Stimulated activated CD8-positive, alpha-beta memory T cell treated with anti-CD3 and anti-CD28 coated beads, Interleukin-12 subunit alpha, Interleukin-12 subunit beta, amount 100 ng/mL, for 4 hours (primary cell): ENCODE data around the gene EPC1.
A peak's percentile ranks its signal among the peaks of the same experiment; 100 is the strongest.
"Not testable (repeated sequence)": the region's sequence is repeated elsewhere in the genome, so short reads cannot be mapped to it uniquely, and the experiment has no call there.

Source experiments
- DNase-seq: peaks from one replicate; pipeline ENCODE4 v3.0.0-alpha.2; 2020; ENCODE audit warnings: low read depth

EPC1 gene, protein sequence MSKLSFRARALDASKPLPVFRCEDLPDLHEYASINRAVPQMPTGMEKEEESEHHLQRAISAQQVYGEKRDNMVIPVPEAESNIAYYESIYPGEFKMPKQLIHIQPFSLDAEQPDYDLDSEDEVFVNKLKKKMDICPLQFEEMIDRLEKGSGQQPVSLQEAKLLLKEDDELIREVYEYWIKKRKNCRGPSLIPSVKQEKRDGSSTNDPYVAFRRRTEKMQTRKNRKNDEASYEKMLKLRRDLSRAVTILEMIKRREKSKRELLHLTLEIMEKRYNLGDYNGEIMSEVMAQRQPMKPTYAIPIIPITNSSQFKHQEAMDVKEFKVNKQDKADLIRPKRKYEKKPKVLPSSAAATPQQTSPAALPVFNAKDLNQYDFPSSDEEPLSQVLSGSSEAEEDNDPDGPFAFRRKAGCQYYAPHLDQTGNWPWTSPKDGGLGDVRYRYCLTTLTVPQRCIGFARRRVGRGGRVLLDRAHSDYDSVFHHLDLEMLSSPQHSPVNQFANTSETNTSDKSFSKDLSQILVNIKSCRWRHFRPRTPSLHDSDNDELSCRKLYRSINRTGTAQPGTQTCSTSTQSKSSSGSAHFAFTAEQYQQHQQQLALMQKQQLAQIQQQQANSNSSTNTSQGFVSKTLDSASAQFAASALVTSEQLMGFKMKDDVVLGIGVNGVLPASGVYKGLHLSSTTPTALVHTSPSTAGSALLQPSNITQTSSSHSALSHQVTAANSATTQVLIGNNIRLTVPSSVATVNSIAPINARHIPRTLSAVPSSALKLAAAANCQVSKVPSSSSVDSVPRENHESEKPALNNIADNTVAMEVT

DNA sequence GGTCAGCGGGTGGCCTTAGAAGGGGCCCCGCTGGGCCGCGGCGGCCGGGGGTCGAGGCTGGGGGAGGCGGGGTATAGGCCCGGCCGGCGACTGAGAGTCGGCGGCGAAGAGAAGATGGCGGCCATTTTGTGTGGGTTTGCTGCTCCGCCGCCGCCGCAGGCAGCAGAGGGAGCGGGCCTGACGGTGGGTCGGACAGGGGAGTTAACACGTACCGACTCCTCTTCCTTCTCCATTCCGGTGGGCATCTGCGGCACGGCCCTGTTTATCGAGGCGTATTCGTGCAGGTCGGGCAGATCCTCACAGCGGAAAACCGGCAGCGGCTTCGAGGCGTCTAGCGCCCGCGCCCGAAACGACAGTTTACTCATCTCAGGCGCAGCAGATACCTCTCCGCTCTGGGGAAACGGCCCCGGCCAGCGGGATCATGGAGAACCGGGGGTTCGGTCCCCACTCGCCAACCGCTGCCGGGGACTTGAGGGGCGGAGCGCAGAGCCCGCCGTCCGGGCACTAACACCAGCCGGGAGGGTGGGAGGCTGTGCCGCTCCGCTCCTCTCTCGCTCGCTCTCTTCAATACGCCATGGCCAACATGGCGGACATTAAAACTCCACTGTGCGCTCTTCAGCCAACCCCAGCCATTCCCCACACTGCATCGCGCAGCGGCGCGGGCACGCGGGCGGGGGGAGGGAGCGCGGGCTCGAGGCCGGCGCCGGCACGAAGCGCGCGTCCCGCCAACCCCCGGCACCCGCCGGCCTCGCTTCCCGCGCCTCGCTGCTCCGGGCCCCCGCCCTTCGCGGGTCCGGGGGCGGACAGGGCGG lies at the start of gene EPC1:
Gene EPC1, minus strand, starts transcription at position 608 of the 812 bp plus-strand sequence. Its CDS starts 243 bp downstream, at position 365.
- DNase-seq, result peak; percentile 79

DNA sequence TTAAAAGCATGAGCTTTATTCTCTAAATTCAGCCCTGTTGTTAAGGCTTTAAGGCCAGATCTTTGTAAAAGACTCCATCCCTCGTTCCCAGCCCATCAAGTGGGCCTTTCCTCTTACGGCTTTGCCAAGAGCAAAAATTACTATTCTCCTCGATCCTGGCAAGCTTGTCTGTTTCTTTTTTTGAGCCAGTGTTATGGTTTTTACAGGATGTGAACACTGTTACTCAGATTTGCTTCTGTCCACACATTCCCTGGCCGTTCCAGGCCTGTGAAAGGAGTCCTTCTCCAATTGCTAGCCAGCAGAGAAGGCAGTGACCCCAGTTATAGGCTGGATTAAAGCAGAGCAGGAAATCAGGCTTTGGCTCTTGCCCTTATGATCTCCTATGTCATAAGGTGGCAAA lies 47.0 kb upstream of the EPC1 start:
- no peak for DNase-seq

DNA sequence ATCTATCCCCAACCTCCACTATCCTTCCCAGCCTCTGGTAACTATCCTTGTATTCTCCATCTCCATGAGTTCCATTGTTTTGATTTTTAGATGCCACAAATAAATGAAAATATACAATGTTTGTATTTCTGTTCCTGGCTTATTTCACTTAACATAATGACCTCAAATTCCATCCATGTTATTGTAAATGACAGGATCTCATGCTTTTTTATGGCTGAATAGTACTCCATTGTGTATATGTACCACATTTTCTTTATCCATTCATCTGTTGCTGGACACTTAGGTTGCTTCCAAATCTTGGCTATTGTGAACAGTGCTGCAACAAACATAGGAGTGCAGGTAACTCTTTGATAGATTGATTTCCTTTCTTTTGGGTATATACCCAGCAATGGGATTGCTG lies 45.3 kb upstream of the EPC1 start:
- DNase-seq, result not testable (repeated sequence)

DNA sequence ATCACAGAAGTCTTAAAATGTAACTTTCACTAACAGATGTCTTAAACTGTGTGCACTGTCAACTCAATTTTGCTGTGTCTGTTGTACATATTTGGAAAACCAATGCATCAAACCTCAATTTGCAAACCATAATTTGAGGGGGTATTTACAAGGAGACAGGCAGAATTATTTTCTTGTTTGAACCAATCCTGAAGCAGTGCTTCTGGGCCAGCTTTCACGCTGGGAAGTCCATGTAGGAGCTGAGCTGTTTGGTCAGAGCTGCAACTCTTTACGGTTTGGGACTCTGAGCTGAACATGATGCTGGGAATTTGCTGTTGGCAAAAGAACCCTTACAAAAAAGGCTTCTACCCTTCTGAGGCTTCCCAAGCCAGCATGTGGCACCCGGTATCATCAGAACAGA lies 43.2 kb upstream of the EPC1 start:
- DNase-seq, result no peak

DNA sequence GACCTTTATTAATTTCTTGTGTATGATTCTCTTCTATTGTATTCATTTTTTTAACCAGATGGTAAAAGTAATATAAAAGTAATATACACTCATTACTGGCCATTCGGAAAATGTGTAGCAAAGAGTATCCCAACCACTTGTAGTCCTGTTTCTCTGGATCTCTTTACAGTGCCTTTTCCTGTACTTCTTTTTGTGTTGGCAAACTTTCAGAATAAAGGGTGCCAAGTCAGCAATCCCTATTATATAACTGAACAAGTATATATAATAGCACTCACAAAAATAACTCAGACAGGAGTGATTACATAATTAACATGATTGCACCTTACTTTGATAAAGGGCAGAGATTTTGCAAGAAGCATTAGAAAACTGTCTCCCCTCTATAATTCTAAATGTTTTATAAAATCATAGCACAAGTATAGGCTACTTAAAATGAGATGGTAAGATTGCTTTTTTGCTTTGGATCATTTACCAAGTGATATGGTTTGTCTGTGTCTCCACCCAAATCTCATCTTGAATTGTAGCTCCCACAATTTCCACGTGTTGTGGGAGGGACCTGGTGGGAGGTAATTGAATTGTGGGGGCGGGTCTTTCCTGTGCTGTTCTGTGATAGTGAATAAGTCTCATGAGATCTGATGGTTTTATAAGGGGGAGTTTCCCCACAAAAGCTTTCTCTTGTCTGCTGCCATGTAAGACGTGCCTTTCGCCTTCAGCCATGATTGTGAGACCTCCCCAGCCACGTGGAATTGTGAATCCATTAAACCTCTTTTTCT lies 41.5 kb upstream of the EPC1 start:
- no peak for DNase-seq

DNA sequence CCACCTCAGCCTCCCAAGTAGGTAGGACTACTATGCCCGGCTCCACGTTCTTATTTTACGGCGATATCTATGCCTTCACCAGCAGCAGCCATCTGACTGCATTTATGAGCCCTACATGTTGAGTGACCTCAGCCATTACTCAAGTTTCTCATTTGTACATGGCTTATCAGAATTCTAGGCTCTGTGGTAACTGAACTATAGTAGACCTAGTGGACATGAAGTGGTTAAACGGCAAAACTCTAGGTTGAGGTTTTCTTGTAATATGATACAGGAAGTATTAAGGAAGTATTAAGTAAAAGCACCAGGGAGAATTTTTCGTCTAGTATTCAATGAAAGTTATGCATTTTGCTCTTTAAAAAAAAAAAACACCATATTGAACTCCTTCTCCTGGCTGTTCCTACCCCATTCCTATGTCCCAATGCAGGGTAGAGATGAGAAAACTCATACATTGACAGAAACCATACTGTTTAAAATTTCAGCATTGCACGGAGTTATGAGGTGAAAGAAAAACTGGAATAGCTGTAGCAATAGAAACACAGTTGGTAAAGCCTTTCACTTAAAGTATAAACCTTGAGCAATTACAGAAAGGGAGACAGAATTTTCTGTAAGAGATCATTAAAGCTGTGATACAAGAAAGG lies 39.8 kb upstream of the EPC1 start:
- no peak for DNase-seq

DNA sequence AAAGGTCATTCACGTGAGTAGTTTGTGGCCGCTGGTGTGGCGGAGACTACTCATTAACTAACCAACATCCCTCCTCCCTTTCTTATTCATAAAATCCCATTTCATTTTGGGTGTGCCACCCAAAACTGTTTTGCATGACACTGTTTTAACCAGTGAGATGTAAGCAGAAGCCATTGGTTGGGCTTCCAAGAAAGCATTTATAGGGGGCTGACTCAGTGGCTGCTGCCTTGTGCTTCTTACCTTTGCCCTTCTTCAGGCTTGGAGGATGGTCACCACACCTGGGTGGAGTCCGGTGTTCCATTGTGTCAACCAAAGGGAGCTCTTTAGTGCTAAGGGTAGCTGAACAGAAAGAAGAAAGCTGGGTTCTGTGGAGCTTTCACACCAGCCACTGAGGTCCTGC lies 37.2 kb upstream of the EPC1 start:
- DNase-seq, result no peak

DNA sequence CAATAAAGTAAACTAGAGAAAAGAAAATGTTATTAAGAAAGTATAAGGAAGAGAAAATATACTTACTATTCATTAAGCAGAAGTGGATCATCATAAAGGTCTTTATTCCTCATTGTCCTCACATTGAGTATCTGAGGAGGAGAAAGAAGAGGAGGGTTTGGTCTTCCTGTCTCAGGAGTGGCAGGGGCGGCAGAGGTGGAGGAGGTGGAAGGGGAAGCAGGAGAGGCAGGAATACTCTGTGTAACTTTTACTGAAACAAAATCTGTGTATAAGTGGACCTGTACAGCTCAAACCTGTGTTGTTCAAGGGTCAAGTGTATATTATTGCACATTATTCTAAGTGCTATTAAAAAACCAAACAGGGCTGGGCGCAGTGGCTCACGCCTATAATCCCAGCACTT lies 34.2 kb upstream of the EPC1 start:
- DNase-seq, result no peak

DNA sequence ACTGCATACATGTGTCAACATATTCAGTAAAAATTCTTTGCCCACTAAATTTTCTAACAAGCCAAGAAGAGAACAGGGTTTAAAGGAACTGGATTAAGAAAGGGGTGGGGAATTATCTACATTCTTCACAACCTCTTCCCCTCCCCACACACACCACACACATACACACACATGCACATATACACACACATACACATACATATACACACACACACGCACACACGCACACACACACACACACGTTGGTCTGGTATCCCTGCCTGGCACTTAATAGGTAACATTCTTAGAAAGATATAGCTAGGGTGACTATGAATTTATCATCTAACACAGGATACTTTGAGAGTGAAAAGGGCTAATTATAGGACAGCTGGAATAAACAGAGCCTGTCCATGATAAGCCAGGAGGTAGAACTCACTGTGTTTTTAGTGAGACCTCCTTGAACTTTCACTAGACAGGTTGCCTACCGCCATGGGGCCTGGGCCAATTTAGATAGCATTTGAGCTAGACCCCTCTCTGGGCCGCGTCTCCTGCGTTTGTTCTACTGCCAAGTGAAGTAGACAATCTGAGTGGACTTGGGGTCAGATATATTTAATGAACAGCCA lies 33.1 kb upstream of the EPC1 start:
- no peak for DNase-seq

DNA sequence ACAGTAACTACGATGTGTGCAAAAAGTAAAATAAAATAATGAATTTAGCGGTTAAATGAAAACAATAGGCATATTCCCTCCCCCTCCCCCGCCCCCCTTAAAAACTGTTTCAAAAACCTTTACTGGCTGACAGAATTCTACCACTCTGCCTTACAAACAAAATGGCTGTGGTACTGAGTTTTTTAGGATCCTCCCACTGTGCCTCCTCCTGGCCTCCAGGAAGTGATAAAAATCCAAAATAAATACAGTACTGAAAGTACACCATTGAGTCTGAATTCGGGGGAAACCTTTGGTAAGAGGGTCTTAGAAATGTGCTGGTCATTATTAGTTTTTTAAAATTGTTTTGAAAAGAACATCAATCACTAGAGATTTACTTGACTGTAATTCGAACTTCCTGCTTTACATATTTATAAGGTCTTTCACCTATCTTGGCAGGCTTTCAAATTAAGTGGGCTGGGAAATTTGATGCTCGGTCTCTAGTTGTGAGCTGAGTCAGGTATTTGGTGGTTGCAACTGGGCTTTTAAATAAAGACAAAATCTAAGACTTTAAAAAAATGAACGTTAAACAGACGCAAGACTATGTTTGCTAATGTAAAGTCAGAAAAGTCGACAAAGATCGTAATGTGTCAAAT lies 32.5 kb upstream of the EPC1 start:
- no peak for DNase-seq

DNA sequence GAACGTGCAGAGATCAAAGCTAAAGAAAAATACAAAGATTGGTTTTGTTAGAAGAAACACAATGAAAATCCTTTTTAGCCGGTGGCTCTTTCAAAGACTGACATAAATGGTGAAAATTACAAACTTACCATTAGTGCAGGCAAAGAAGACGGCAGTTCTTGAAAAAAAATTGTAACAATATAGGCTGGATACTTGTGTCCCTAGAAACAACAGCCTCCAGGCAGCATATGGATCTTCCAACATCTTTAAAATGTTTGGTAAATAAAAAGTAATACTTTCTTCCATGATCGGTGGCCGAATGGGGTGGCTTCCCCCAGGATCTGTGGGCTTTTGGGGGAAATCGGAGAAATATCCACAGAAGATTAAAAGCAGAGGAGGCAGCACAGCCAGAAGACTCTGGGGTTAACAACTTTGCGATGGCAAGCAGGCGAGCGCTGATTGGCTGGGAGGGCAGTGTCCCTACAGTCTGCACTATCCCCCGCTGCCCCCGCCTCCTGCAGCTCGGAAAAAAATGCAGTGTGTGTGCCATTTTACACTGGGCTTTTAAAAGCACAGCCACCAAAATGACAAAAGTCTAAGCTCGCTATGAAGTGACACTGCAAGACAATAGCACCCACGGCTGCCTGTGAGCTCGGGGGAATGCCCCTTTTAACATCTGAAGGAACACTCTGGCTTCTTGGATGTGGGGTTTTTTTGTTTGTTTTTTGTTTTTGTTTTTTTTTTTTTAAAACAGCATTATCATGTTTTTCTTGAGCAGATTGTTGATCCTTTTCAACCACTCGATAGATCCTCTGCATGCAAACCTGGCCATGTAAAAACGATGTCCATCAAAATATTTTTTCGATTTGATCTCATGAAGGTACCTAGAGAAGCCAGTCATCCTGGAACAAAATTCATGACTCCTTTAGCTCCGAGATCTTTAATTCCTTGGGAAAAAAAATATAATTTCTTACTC lies 31.7 kb upstream of the EPC1 start:
- DNase-seq, result peak; percentile 79

DNA sequence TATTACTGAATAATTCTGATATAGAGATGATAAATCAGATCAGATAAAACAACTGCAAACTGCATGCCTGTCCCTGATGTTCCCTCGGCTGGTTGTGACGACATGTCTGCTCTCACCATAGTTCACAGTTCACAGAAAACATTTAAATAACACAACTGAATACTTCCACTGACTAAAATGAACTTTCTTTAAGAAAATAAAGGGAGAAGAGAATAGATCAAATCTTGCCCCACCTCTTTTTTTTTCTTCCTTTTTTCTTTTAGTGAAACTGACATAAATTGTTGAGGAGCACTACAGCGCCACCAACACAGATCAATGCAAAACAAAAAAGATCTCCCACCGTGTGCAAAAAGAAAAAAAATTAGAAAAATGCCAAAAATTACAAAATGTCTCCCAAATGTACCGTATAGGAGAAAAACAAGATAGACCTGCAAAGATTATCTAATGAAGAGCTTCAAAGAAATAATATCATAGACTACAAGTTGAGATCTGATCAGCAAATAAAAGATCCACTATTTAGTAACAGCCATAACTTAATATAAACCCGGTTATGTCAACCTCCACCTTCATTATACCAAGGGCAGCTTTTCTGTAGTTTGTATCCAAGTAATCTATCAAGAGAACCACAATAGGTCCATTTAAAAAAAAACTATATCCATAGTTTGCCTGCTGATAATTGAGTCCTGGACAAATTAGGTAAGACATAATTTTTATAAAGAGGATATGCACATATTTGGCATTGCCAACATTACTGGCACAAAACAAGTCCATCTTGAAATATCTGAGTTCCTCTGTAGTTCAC lies 30.7 kb upstream of the EPC1 start:
- no peak for DNase-seq

DNA sequence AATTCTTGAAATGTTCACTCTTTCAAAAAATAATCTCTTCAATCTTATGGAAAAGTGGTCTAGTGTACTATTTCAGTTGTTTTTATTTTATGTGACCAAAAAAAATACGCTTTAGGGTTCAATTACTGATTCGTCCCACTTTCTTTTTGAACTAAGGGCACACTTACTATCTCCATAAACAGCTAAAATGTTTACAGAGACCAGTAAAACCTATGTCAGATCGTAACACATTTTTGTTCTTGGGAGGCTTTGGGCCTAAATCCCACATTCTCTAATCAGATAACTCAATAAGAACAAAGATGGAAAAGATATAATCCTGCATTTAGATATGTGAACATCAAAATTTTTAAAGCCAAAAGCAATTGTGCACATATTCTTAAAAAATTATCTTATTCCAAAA lies 29.8 kb upstream of the EPC1 start:
- no peak for DNase-seq

DNA sequence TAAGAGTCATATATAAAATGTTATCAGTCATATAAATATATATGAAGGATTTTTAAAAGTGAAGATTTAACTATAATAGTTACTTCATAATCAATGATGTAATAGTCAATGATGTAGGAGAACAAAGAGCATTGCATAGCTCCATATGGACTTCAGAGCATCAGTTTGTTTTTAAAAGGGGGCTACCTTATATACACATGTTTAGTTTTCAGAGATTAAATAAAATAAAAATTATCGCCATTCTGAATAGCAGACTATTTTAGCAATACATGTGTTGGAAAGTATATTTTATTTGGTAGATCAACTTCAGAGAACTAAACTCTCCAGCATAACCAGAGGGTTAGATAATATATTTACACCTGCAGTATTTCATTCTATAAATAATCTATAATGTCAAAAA lies 29.1 kb upstream of the EPC1 start:
- no peak for DNase-seq

DNA sequence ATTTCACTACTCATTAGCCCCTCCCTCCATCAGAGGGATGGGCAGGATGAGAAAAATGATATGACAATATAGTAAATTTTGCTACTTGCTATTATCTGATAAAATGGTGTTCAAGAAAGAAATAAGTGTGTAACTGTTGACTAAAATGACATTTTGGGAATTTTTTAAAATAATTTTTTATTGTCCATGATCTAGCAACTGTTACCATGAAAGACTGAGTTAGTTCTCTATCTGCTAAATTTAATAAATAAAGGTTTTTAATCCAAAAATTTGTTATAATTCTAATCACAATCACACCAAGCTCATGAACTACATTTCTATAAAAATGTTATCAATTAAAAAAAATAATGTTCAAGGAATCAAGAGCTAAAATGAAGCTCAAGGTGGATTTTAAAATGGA lies 28.7 kb upstream of the EPC1 start:
- no peak for DNase-seq

DNA sequence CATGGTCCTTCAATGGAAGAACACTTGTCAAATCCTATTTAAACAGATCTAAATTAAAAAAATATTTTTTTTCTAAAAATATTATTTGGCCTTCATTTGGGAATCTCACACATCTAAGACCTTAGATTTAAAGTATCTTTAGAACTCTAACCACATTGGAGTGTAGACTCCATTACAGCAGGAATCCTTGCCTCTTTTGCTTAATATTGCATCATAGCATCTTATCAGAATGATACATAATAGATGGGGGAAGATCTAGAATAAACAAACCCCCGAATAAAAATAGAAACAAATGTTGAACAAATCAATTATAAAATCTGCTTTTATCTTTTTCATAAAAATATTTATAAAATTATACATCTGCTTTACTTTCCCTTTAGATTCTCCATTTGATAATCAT lies 27.6 kb upstream of the EPC1 start:
- DNase-seq, result no peak

DNA sequence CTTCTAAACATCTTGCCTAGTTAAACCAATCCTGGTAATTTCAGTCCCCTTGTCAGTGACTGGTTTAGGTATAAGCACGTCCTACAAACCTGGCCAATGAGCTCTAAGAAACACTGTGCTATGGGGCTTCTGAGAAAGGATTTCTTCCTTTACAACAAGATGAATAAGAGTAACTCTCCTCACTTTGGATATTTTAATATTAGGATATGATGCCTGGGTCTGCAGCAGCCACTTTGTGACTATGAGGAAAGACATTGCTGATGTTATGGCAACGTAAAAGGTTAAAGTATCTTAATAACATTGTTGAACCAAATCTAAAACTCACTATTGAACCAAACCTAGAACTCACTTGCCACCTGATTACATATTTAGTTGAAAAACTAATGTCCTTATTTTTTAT lies 26.5 kb upstream of the EPC1 start:
- no peak for DNase-seq

DNA sequence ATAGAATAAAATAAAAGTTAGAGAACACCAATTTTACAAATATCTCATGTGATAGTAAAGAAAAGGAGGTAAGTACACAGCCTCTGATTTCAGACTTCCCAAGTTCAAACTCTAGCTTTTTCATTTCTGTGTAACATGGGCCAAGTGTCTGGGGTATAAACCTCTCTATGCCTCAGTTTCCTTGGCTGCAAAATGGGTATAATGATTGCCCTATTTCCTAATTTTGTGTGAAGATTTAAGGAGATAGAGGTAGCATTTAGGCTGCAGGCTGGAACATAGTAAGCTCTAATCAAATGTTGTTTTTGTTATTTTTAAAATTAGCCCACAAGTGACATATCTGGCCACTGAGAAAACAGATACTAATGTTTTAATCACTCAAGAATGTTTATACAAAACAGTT lies 26.1 kb upstream of the EPC1 start:
- DNase-seq, result no peak
